ENCODE data around the gene HSF2BP.
"Not testable (repeated sequence)": the region's sequence is repeated elsewhere in the genome, so short reads cannot be mapped to it uniquely, and the experiment has no call there.

HSF2BP gene

GRCh38 chr21:43578677-43579303 is 80.5 kb downstream of the HSF2BP start:
- TF ChIP-seq CTCF (IDR thresholded peaks at IDR 0.05; ENCODE audit: borderline replicate concordance, insufficient read depth, low read depth, low read length), result no peak
- H3K4me3 ChIP-seq (ENCODE audit: low read depth, low read length), result no peak overlapping the region

DNA sequence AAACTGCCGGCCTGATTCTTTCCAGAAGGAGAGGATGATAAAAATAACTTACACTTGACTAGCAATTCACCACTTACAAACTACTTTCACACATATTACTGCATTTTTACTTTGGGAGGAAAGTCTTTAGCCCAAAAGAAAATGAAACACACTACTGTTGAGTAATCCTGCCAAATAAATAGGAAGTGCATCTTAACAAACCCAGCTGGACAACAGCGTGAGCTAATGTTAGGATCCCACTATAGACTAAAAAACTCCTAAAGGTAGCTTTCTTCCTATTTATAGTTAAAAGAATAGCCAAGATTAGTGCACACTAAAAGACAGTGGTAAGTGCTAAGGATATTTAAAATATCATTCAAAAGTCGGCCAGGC is 83.8 kb downstream of the HSF2BP start:
- H3K4me3 ChIP-seq (ENCODE audit: low read depth, low read length), result no peak overlapping the region
- no peak for TF ChIP-seq CTCF (IDR thresholded peaks at IDR 0.05; ENCODE audit: borderline replicate concordance, insufficient read depth, low read depth, low read length)

DNA sequence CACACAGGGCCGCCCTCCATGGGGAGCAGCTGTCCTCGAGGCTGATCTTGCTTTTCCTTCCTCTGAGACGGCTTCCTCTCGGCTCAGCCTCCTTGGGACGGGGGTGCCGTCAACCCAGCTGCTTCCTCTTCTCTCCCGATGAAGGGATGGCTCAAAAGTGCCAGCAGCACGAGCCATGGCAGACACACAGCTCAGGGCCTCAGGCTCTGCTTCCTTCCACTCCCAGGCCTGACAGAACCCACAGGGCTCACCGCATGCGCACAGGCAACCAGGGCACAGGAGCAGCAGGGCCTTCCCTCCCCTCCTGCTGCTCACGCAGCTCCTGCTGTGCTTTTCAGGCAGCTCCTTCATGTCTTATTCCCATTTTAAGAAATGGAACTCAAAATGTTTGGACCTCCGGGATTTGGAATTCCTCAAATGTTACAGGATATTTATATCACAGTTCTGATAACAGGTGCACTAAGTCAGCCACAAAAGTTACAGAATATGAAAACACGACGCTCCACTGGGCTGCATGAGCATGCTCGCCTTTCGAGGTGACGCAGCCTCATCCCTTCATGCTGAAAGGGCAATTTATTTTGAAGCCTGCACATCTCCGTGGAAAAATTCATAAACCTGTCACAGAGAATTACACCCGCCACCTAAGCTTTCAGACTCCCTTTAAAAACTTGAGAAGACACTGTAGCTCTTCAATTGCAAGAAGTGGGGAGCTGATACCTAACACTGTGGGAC is 84.4 kb downstream of the HSF2BP start:
- no peak for TF ChIP-seq CTCF (IDR thresholded peaks at IDR 0.05; ENCODE audit: borderline replicate concordance, insufficient read depth, low read depth, low read length)
- no peak overlapping the region for H3K4me3 ChIP-seq (ENCODE audit: low read depth, low read length)

- no peak for TF ChIP-seq CTCF (IDR thresholded peaks at IDR 0.05; ENCODE audit: borderline replicate concordance, insufficient read depth, low read depth, low read length)
- no peak overlapping the region for H3K4me3 ChIP-seq (ENCODE audit: low read depth, low read length)
Measured at GRCh38 chr21:43573921-43574320, 85.4 kb downstream of the HSF2BP start.

- no peak for TF ChIP-seq CTCF (IDR thresholded peaks at IDR 0.05; ENCODE audit: borderline replicate concordance, insufficient read depth, low read depth, low read length)
- no peak overlapping the region for H3K4me3 ChIP-seq (ENCODE audit: low read depth, low read length)
Measured at GRCh38 chr21:43572446-43572845, 86.8 kb downstream of the HSF2BP start.

DNA sequence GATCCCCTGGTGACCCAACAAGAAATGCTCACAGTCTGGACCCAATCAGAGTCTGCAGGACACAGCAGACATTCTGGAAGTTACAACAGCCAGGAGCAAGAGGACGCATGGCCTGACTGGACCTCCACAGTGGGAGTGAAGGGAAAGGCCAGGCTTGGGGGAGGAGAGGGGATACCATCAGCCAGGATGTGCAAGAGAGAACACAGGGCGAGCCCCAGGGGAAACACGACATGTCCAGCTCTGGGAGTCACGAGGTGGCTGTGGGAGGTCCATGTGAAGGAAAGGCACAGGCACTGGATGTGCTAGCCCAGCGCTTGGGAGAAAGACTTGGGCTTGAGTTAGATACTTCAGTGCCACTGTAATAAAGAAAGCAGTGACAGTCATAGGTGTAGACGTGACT is 87.3 kb downstream of the HSF2BP start:
- no peak overlapping the region for H3K4me3 ChIP-seq (ENCODE audit: low read depth, low read length)
- no peak for TF ChIP-seq CTCF (IDR thresholded peaks at IDR 0.05; ENCODE audit: borderline replicate concordance, insufficient read depth, low read depth, low read length)

DNA sequence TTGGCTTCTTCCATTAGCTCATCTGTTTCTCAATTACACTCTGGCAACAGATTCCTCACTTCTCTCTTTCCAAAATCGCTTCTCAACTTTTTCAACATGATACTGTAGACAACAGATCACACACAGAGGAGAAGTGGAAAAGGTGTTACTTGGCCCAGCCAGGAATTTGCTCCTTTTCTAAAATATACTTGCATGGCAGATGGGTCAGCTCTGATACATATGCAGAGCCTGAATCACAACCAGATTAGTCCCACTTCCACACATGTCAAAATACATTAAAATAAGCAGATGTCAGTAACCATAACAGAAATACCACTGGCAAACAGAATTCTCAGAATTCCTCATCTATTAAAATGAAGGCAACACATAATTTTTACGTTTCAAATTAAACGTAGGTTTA is 89.1 kb downstream of the HSF2BP start:
- H3K4me3 ChIP-seq (ENCODE audit: low read depth, low read length), result not testable (repeated sequence)

DNA sequence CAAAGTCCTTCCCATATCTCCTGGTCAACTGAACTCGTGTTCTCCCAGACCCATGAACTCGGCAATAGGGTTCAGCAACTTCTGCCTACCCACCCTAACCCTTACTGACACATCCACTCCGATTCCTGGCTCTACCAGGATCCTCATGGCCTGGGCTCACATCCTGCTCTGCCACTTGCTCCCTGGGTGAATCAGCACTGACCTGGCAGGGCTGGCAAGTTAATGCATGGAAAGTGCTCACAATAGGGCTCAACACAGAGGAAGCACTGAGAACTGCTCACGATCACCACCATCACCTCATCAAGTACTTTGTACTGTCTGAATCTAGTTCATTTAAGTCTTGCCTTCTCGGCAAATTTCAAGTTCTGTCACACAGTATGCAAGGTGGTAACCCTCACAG is 96.8 kb downstream of the HSF2BP start:
- not testable (repeated sequence) for H3K4me3 ChIP-seq (ENCODE audit: low read depth, low read length)

- H3K4me3 ChIP-seq (ENCODE audit: low read depth, low read length), result not testable (repeated sequence)
Measured at GRCh38 chr21:43540561-43540960, 118.7 kb downstream of the HSF2BP start.

GRCh38 chr21:43522495-43523131 is 136.7 kb downstream of the HSF2BP start:
- H3K4me3 ChIP-seq (ENCODE audit: low read depth, low read length), result not testable (repeated sequence)

- not testable (repeated sequence) for H3K4me3 ChIP-seq (ENCODE audit: low read depth, low read length)
Measured at GRCh38 chr21:43517701-43518100, 141.6 kb downstream of the HSF2BP start.

Data from GM12875 (cell line).